ENCODE measurements around the gene NASP. TPM values are rescaled to one million over a fixed set of nuclear protein-coding genes. Genes with fewer than 3 reads are reported as not detected.

NASP gene
- total and polyA plus RNA-seq, 2 of the 13 experiments (the other 11 are each of a cell fraction or from before 2014, with no cell fraction given), result 132 to 256 TPM

DNA sequence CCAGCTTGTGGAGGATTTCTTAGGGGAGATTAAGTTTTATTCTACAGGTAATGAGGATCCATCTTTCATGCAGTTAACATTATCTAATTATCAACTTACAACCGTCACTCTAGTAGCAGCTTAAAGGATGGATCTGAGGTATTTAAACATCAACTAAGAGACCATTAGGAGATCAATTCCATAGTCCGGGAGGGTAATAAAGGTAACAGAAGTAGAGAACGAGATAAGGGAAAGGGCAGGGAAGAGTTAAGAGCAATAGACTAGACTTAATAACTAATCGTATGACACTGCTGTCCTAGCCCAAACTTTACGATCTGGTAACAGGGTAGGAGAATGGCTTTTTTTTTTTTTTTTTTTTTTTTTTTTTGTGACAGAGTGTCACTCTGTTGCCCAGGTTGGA, 59.5 kb downstream of the NASP start:
- Histone ChIP-seq H3K4me1 (ENCODE audit: insufficient read depth, low read length) (peaks cover 34% of the 10 kb centered on the region), H3K9ac (ENCODE audit: insufficient read depth, low read depth, low read length) (no peak overlapping the region), H2AFZ (ENCODE audit: low read length) (no peak overlapping the region), H4K20me1 (ENCODE audit: insufficient read depth, low read length) (peaks cover 4% of the 10 kb centered on the region; the same call in 1 of the 2 replicates), H3K79me2 (ENCODE audit: insufficient read depth, low read length) (no peaks in the 10 kb centered on the region), H3K9me3 (ENCODE audit: low read length) (no peaks in the 10 kb centered on the region), H3K36me3 (replicated peaks in 1 of 2; ENCODE audit: control insufficient read depth in 1 of 2, insufficient read depth in 2 of 2, low read length in 2 of 2) (peaks cover 17 to 49% of the 10 kb centered on the region in 2 experiments), H3K4me3 (replicated peaks in 1 of 3; ENCODE audit: insufficient read depth in 1 of 3, low read depth in 2 of 3, low read length in 3 of 3) (no peak overlapping the region), H3K27ac (ENCODE audit: extremely low read length, insufficient read depth, low read length) (no peak overlapping the region), H3K4me2 (ENCODE audit: low read depth, low read length) (no peak overlapping the region), H3K27me3 (ENCODE audit: control insufficient read depth in 1 of 2, insufficient read depth in 2 of 2, low read length in 2 of 2) (no peaks in the 10 kb centered on the region)
- intact Hi-C loops (cut with micrococcal nuclease; ENCODE audit: unreplicated experiment), result no loop called here
- ATAC-seq (no peak), DNase-seq (ENCODE audit: low spot score) (no peak), FAIRE-seq (no peak)
- POLR2A ChIA-PET, result no interaction called here
- CTCF ChIA-PET (ENCODE audit: low intra/inter-chr PET ratio, low total read pairs), result no interaction called here
- in situ Hi-C loops (cut with HindIII; ENCODE audit: extremely low pct_ligation_motif_present, low pct_unique_long_range_greater_than_20kb), result no loop called here
- no TSS peak for BruUV-seq (replicated peaks)
- no peak for TF ChIP-seq THAP11 (CRISPR knock-in tag; IDR thresholded peaks at IDR 0.05)
- TF ChIP-seq ZNF598 (CRISPR knock-in tag; IDR thresholded peaks at IDR 0.05; ENCODE audit: borderline replicate concordance), result no peak
- TF ChIP-seq, protein P1, sequence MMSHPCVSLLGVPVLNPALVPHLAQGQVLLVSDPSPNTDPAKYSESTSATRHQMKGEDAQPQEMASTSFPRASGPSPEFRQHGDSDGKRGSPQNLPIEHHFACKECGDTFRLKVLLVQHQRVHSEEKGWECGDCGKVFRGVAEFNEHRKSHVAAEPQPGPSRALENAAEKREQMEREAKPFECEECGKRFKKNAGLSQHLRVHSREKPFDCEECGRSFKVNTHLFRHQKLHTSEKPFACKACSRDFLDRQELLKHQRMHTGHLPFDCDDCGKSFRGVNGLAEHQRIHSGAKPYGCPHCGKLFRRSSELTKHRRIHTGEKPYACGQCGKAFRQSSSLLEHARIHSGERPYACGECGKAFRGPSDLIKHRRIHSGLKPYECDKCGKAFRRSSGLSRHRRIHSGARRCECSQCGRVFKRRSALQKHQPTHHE (CRISPR knock-in tag; IDR thresholded peaks at IDR 0.05; ENCODE audit: borderline replicate concordance), result no peak
- TF ChIP-seq ZNF235 (CRISPR knock-in tag; IDR thresholded peaks at IDR 0.05; ENCODE audit: borderline replicate concordance), result no peak
- TF ChIP-seq, protein P2, sequence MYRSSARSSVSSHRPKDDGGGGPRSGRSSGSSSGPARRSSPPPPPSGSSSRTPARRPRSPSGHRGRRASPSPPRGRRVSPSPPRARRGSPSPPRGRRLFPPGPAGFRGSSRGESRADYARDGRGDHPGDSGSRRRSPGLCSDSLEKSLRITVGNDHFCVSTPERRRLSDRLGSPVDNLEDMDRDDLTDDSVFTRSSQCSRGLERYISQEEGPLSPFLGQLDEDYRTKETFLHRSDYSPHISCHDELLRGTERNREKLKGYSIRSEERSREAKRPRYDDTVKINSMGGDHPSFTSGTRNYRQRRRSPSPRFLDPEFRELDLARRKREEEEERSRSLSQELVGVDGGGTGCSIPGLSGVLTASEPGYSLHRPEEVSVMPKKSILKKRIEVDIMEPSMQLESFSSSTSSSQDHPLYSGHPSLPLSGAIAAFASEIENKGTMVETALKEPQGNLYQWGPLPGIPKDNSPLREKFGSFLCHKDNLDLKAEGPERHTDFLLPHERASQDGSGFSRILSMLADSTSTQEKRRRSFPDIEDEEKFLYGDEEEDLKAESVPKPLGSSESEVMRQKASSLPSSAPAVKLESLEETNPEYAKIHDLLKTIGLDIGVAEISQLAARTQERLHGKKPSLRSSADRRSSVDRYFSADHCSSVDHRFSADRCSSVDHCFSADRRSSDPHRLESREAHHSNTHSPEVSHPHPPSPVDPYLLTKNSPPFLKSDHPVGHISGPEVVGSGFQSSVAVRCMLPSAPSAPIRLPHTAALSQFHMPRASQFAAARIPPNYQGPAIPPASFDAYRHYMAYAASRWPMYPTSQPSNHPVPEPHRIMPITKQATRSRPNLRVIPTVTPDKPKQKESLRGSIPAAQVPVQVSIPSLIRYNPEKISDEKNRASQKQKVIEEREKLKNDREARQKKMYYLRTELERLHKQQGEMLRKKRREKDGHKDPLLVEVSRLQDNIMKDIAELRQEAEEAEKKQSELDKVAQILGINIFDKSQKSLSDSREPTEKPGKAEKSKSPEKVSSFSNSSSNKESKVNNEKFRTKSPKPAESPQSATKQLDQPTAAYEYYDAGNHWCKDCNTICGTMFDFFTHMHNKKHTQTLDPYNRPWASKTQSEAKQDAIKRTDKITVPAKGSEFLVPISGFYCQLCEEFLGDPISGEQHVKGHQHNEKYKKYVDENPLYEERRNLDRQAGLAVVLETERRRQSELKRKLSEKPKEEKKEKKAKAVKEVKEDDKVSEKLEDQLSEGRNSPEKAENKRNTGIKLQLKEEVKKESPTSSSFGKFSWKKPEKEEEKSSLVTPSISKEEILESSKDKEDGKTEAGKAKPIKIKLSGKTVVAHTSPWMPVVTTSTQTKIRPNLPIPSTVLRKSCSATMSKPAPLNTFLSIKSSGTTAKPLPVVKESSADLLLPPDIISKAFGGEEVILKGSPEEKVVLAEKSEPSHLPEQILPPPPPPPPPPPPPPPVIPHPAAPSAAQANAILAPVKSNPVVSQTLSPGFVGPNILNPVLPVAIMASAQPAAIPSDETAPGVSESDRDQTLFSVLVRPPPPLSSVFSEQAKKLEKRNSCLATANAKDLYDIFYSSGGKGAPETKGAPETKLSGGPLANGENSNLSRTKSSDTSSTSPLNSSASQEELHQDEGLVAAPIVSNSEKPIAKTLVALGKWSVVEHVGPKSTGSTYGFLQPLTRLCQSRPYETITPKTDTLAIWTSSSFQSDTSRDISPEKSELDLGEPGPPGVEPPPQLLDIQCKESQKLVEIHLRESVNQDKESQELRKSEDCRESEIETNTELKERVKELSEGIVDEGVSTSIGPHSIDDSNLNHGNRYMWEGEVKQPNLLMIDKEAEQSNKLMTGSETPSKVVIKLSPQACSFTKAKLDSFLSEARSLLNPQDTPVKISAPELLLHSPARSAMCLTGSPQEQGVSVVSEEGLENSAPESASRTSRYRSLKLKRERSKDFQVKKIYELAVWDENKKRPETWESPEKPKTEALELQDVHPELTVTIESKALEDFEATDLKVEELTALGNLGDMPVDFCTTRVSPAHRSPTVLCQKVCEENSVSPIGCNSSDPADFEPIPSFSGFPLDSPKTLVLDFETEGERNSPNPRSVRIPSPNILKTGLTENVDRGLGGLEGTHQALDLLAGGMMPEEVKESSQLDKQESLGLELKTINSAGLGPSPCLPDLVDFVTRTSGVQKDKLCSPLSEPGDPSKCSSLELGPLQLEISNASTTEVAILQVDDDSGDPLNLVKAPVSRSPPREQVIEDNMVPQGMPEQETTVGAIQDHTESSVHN (CRISPR knock-in tag; IDR thresholded peaks at IDR 0.05), result no peak
- TF ChIP-seq ZNF121 (CRISPR knock-in tag; IDR thresholded peaks at IDR 0.05), result no peak
- WGBS (ENCODE audit: low lambda C conversion rate), result 85% methylated on average over 5 of the region's 5 CpGs

Measured in HepG2 (cell line).